ENCODE data around the gene HBE1. TPM values are rescaled to one million over a fixed set of nuclear protein-coding genes. Genes with fewer than 3 reads are reported as not detected.

Gene HBE1
- total and polyA plus RNA-seq, 2 experiments from 2014 or later, result not detected

DNA sequence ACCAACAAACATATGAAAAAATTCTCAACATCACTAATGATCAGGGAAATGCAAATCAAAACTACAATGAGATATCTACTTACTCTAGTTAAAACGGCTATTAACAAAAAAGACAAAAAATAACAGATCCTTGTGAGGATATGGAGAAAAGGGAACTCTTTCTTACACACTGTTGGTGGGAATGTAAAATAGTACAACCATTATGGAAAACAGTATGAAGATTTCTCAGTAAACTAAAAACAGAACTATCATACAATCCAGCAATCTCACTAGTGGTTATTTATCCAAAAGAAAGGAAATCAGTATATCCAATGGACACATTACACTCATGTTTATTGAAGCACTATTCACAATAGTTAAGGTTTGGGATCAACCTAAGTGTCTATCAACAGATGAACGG is 3.9 kb downstream of the HBE1 start:
- Histone ChIP-seq H4K20me1 (replicated peaks; ENCODE audit: insufficient read depth) (no peaks in the 10 kb centered on the region), H3K36me3 (ENCODE audit: insufficient read depth) (no peaks in the 10 kb centered on the region), H3K4me2 (no peak overlapping the region), H2AFZ (no peak overlapping the region), H3K9me2 (ENCODE audit: insufficient read depth) (no peaks in the 10 kb centered on the region), H3K4me3 (no peak overlapping the region), H3K27me3 (ENCODE audit: insufficient read depth) (no peaks in the 10 kb centered on the region), H3K79me2 (replicated peaks; ENCODE audit: insufficient read depth) (no peaks in the 10 kb centered on the region), H3F3A (replicated peaks; ENCODE audit: low read depth) (no peaks in the 10 kb centered on the region), H3K27ac (ENCODE audit: low read depth) (no peak overlapping the region), H3K4me1 (ENCODE audit: insufficient read depth) (no peaks in the 10 kb centered on the region)
- Mint-ChIP-seq H3K4me1 (peaks cover 5% of the 10 kb centered on the region; the same call in 2 of the 3 replicates), H3K27ac (no peak overlapping the region), H3K4me3 (no peak overlapping the region), H3K36me3 (ENCODE audit: low read depth) (no peaks in the 10 kb centered on the region), H3K27me3 (ENCODE audit: insufficient read depth, low read depth, poor library complexity) (peaks cover 2% of the 10 kb centered on the region), H3K9me3 (peaks cover 4% of the 10 kb centered on the region; the same call in 2 of the 3 replicates)
- no peak for TF ChIP-seq CREB1 (CRISPR knock-in tag; IDR thresholded peaks at IDR 0.05; ENCODE audit: low read depth)
- ATAC-seq, result no peak
- no peak for DNase-seq (ENCODE audit: low spot score)

DNA sequence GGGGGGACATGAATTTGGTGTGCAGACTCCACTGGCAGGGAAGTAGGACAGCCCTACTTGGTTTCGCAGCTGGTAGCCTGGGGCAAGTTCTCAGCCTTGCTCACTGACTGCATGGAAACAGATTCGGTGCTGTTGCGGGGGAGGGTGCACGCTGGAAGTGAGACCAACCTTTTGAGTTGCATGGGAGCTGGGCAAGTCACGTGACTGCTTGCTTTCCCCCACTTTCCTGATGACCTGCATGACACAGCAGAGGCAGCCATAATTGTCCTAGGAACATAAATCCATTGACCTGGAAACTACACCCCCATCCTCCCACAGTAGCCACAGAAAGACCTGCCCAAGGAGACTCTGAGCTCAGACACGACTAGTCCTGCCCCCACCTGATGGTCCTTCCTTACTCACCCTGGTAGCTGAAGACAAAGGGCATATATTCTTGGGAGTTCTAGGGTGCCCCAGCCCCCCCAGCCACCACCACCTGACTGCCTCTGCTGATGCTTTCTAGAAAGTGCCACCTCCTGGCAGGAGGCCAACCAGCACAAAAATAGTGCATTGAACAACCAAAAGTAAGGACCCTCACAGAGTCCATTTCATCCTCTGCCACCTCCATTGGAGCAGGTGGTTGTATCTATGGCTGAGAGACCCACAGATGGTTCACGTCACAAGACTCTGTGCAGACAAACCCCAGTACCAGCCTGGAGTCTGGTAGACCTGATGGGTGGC is 11.0 kb downstream of the HBE1 start:
- peaks cover 14% of the 10 kb centered on the region; the same call in 1 of the 2 replicates for H3K27me3 ChIP-seq (ENCODE audit: insufficient read depth)
- Mint-ChIP-seq H3K9me3 (peaks cover 19% of the 10 kb centered on the region), H3K27ac (peak overlapping the region; percentile 31; the same call in 1 of the 2 replicates), H3K36me3 (ENCODE audit: low read depth) (peaks cover 21% of the 10 kb centered on the region; the same call in 2 of the 3 replicates), H3K4me3 (no peak overlapping the region), H3K27me3 (ENCODE audit: insufficient read depth, low read depth, poor library complexity) (peaks cover 16% of the 10 kb centered on the region), H3K4me1 (peaks cover 28% of the 10 kb centered on the region)
- ATAC-seq (peak; percentile 62), DNase-seq (ENCODE audit: low spot score) (peak; percentile 47)
- no peak for TF ChIP-seq ZNF114 (CRISPR knock-in tag; IDR thresholded peaks at IDR 0.05)
- no peak for TF ChIP-seq ZNF331 (CRISPR knock-in tag; IDR thresholded peaks at IDR 0.05; ENCODE audit: low read depth)
- TF ChIP-seq NANOG (IDR thresholded peaks at IDR 0.05; ENCODE audit: borderline replicate concordance), result no peak
- TF ChIP-seq JUNB (IDR thresholded peaks at IDR 0.05; ENCODE audit: unreplicated experiment), result no peak
- no peaks in the 10 kb centered on the region for H3K36me3 ChIP-seq (ENCODE audit: insufficient read depth)
- no peaks in the 10 kb centered on the region for H4K20me1 ChIP-seq (replicated peaks; ENCODE audit: insufficient read depth)
- no peaks in the 10 kb centered on the region for H3F3A ChIP-seq (replicated peaks; ENCODE audit: low read depth)
- no peak overlapping the region for H3K4me3 ChIP-seq
- peak overlapping the region; percentile 30; the same call in 1 of the 2 replicates for H2AFZ ChIP-seq
- peaks cover 8% of the 10 kb centered on the region for H3K9me2 ChIP-seq (ENCODE audit: insufficient read depth)
- no peak overlapping the region for H3K27ac ChIP-seq (ENCODE audit: low read depth)
- peaks cover 11% of the 10 kb centered on the region; the same call in 1 of the 2 replicates for H3K4me1 ChIP-seq (ENCODE audit: insufficient read depth)
- peak overlapping the region; percentile 56; the same call in 1 of the 2 replicates for H3K4me2 ChIP-seq
- H3K79me2 ChIP-seq (replicated peaks; ENCODE audit: insufficient read depth), result no peaks in the 10 kb centered on the region

- ATAC-seq (peak; percentile 97), DNase-seq (ENCODE audit: low spot score) (peak; percentile 83)
- Histone ChIP-seq H3K27me3 (ENCODE audit: insufficient read depth) (peaks cover 14% of the 10 kb centered on the region; the same call in 1 of the 2 replicates), H3K79me2 (replicated peaks; ENCODE audit: insufficient read depth) (no peaks in the 10 kb centered on the region), H3K4me3 (no peak overlapping the region), H3F3A (replicated peaks; ENCODE audit: low read depth) (no peaks in the 10 kb centered on the region), H3K27ac (ENCODE audit: low read depth) (no peak overlapping the region), H3K4me1 (ENCODE audit: insufficient read depth) (peaks cover 11% of the 10 kb centered on the region; the same call in 1 of the 2 replicates), H4K20me1 (replicated peaks; ENCODE audit: insufficient read depth) (no peaks in the 10 kb centered on the region), H3K9me2 (ENCODE audit: insufficient read depth) (peaks cover 8% of the 10 kb centered on the region), H3K36me3 (ENCODE audit: insufficient read depth) (no peaks in the 10 kb centered on the region), H3K4me2 (no peak overlapping the region), H2AFZ (no peak overlapping the region)
- Mint-ChIP-seq H3K9me3 (peaks cover 17% of the 10 kb centered on the region), H3K27ac (no peak overlapping the region), H3K27me3 (ENCODE audit: insufficient read depth, low read depth, poor library complexity) (peaks cover 14% of the 10 kb centered on the region), H3K4me3 (no peak overlapping the region), H3K4me1 (peaks cover 28% of the 10 kb centered on the region), H3K36me3 (ENCODE audit: low read depth) (peaks cover 21% of the 10 kb centered on the region; the same call in 2 of the 3 replicates)
- TF ChIP-seq NANOG (IDR thresholded peaks at IDR 0.05; ENCODE audit: borderline replicate concordance), result peak; percentile 54; the same call in 1 of the 2 replicates
- TF ChIP-seq ZNF331 (CRISPR knock-in tag; IDR thresholded peaks at IDR 0.05; ENCODE audit: low read depth), result no peak
- TF ChIP-seq EZH2 (IDR thresholded peaks at IDR 0.05; ENCODE audit: low read depth, unreplicated experiment), result no peak
- TF ChIP-seq, protein P1, sequence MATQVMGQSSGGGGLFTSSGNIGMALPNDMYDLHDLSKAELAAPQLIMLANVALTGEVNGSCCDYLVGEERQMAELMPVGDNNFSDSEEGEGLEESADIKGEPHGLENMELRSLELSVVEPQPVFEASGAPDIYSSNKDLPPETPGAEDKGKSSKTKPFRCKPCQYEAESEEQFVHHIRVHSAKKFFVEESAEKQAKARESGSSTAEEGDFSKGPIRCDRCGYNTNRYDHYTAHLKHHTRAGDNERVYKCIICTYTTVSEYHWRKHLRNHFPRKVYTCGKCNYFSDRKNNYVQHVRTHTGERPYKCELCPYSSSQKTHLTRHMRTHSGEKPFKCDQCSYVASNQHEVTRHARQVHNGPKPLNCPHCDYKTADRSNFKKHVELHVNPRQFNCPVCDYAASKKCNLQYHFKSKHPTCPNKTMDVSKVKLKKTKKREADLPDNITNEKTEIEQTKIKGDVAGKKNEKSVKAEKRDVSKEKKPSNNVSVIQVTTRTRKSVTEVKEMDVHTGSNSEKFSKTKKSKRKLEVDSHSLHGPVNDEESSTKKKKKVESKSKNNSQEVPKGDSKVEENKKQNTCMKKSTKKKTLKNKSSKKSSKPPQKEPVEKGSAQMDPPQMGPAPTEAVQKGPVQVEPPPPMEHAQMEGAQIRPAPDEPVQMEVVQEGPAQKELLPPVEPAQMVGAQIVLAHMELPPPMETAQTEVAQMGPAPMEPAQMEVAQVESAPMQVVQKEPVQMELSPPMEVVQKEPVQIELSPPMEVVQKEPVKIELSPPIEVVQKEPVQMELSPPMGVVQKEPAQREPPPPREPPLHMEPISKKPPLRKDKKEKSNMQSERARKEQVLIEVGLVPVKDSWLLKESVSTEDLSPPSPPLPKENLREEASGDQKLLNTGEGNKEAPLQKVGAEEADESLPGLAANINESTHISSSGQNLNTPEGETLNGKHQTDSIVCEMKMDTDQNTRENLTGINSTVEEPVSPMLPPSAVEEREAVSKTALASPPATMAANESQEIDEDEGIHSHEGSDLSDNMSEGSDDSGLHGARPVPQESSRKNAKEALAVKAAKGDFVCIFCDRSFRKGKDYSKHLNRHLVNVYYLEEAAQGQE (IDR thresholded peaks at IDR 0.05; ENCODE audit: unreplicated experiment), result no peak
- no peak for TF ChIP-seq POLR2AphosphoS5 (IDR thresholded peaks at IDR 0.05; ENCODE audit: low read depth)
- no peak for TF ChIP-seq ETS1 (IDR thresholded peaks at IDR 0.05)
- no peak for TF ChIP-seq EZH2phosphoT487 (IDR thresholded peaks at IDR 0.05; ENCODE audit: unreplicated experiment)
Measured at GRCh38 chr11:5257296-5257695, 12.4 kb downstream of the HBE1 start.
